SK-N-MC (cell line): ENCODE data around the gene GPC6.

Experiments
- EZH2 ChIP-seq: fragments of 200-600 bp; sonication (generic); IDR thresholded peaks from one replicate; pipeline ENCODE4 v1.6.1; 2017; ENCODE audit warnings: antibody characterized with exemption
- FOXP2 ChIP-seq: optimal IDR thresholded peaks from 2 replicates; pipeline ENCODE3; 2011; ENCODE audit warnings: mild to moderate bottlenecking, moderate library complexity; ENCODE audit not compliant: insufficient read depth; ENCODE audit errors: extremely low read length, control extremely low read depth
- POLR2AphosphoS5 ChIP-seq: IDR thresholded peaks from 2 replicates; pipeline ENCODE4 v1.6.1; 2012; ENCODE audit warnings: mild to moderate bottlenecking, low read depth, low read length, borderline replicate concordance

DNA sequence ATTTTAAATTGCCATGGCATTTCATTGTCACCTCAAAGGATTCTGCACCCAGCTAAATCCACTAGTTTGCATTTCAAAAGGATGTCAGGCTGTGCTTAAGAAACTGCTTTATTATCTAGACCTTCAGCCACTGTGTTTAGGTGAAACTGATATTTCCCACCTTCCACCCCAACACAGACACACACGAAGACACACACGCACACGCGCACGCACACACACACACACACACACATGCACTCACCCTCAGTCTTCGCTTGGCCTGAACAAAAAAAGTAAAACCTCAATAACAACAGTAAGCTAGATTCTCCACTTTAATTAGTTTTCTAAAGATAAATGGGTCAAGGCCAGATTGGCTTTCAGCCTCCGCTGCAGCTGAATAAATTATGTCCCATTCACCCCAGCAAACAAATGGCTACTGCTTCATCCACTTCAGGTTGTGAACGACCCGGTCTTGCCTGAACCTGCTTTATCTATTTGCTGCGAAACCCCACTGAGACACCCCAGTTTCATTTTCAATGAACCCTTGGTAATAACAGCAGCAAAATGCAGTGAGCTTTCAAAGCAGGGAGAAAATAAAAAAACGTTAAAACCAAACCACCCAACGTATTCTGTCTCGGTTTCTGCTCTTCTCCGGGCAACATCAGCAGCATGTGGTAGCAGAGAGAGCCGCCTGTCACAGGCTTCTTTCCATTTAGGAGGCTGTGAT lies 1086.1 kb downstream of the GPC6 start:
- TF ChIP-seq POLR2AphosphoS5: no peak
- no peak for TF ChIP-seq EZH2
- no peak for TF ChIP-seq FOXP2
